NCI-H2081 (cell line): ENCODE data around the gene ELAPOR1.
A peak's percentile ranks its signal among the peaks of the same experiment; 100 is the strongest.

Source experiments
- DNase-seq, 2 experiments: peaks; one replicate each; lab custom pipeline; 2025; lab: John Stamatoyannopoulos, UW

Gene ELAPOR1

GRCh38 chr1:109099938-109100773 is 13.8 kb upstream of the ELAPOR1 start:
- peak; percentile 94 to 95 for DNase-seq

DNA sequence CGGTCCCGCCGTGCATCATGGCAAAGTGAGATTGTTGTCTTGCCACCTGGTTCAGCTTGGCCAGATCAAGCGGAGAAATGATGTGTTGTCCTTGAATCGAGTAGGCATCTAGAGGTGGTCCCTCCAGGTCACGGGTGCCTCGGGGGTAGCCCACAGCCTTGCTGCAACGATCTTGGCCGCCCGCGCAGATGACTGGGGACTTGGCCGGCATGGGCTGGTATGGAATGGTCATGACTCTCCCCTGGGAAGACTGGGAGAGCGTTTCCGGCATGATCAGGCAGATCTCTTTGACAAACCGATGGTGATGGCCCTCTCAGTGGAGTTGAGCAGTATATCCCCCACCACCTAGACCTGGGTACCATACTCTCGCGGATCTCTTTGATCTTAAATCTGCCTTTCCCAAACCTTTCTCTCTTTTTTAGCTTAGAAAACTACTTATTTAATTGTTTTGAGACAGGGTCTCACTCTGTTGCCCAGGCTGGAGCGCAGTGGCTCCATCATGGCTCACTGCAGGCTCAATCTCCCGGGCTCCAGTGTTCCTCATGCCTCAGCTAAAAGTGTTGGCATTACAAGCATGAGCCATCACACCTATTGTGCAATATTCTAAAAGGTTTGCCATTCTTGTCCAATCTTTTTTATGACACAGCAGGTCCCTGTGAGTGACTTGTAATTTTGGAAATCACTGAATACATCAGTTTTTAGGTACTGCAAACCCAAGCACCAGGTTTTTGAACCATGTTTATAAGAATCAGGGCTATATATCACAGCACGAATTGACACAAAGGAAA is 9.4 kb upstream of the ELAPOR1 start:
- DNase-seq, result no peak

DNA sequence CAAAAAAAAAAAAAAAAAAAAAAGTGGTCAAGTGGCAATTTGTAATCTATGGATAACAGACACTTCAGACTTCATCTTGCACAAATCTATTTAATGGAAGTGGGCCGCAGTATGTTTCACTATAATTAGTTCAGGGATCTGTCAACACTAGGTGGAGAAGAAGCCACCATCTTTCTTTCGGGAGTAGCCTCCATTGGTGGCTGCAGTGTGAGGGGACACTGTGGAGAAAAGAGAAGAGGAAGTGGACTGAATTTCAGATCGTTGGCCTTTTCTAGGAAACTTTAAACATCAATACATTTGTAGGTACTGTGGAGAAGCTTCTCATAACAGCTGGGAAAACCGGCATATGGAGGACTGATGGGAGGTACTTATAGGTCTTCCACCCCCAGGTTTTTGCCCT is 8.0 kb upstream of the ELAPOR1 start:
- no peak for DNase-seq

DNA sequence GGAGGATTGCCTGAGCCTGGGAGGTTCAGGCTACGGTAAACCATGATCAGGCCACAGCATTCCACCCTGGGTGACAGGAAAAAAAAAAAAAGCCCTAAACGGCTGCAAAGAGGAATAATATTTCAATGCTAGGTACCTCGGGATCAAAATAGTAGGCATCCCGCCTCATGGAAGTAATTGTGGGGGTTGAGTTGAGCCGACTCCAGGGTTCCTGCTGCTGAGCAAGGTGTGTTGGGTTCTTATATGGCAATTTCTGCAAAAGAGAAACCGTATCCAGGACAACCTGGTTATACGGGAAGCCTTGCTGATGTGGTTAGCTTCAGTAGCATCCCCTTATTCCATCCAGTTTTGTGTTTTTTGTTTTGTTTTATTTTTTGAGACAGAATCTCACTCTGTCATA is 6.1 kb upstream of the ELAPOR1 start:
- no peak for DNase-seq

DNA sequence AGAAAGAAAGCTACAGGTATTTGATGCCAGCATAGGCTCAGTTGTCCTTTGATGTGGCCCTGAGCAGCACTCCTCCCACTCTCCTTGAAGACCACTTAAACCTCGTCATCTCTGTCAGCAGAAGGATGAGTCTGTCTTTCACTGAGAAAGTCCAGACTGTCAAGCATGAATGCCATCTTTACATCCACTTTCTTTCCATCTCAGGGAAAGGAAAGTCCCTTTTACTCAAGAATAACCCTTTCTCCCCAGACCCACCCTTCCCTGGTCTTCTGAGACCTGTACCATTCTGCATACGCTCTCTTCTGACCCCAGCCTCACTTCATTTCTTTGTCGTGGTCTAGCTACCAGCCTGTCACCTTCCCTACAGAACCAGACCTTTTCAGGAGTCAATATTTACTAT is 4.0 kb upstream of the ELAPOR1 start:
- no peak for DNase-seq

DNA sequence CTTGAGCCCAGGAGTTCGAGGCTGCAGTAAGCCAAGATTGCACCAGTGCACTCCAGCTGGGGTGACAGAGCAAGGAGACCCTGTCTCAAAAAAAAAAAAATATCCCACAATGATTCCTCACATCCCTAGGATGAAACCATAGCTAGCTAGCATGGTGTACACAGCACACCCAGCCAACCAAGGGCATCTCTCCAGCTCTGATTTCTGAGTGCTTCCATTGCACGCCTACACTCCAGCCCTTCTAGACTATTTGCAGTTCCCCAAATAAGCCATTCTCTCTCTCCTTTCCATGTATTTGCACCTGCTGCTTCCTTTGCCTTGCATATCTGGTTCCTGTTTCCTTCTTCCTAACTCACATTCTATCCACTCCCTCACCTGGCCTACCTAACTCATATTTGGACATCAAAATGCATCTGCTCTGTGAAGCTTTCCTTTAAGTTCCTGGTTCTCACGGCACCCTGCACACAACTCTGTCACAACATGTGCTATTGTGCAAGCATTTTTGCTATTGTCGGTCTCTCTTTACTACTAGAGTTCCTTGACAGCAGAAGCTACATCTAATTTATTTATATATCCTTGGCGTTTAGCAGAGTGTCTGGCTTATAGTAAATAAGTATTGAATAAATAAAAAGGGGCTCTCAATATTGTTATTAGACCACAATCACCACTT is 2.4 kb upstream of the ELAPOR1 start:
- no peak for DNase-seq

- no peak for DNase-seq
These were observed 1.8 kb upstream of the ELAPOR1 start for GRCh38 chr1:109112056-109112651.

- peak; percentile 84 to 88 for DNase-seq
These were observed 1.1 kb upstream of the ELAPOR1 start for GRCh38 chr1:109112652-109113285.

DNA sequence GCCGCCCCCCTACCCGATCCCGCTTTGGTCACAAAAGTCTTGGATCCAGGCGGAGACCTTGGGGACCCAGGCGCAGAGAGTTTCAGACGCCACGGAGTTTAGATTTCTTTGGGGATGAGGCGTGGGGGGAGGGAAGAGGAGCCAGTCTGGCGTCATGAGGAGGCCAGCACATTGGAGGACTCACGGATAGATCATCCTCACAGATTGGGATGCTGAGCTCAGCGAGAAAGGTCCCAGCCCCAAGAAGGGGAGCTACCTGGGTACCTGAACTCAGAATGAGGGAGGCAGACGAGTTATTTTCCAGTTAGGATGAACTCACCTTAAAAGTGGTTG is 393 bp downstream of the ELAPOR1 start:
- DNase-seq, result no peak

DNA sequence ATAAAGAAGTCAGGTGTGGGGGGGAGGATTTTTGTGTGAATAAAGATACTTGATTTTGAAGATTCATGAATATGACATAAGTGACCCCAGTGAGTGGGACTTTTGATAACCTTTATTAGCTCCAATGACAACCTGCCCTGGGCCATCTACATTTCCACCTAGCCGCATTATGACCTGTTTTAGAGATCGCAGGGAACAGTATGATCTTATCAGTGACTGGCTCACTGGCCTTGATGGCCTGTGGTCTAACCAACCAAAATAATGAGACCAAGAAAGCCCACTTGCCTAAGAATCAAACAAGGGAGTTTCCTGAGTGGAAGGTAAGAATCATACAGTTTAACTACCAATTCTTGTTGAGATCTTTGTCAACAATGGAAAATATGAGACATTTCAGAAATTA is 1.8 kb downstream of the ELAPOR1 start:
- DNase-seq, result no peak

- peak; percentile 54 to 85 for DNase-seq
These were observed 2.4 kb downstream of the ELAPOR1 start for GRCh38 chr1:109116286-109116685.

DNA sequence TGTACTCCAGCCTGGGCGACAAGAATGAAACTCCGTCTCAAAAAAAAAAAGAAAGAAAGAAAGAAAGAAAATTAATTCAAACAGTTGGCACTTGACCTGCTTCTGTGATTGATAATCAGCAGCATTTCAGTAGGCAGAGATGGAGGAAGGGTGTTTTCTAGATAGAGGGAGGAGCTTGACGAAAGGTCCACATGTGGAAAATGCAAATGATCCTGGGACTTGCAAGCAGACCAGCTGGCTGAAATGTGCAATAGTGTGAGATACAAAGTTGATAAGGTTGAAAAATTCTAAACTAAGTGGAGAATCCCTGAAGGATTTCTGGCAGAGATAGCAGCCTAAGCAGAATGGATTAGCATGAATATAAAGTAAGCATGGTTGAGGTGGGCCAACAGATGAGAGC is 4.2 kb downstream of the ELAPOR1 start:
- DNase-seq, result no peak

DNA sequence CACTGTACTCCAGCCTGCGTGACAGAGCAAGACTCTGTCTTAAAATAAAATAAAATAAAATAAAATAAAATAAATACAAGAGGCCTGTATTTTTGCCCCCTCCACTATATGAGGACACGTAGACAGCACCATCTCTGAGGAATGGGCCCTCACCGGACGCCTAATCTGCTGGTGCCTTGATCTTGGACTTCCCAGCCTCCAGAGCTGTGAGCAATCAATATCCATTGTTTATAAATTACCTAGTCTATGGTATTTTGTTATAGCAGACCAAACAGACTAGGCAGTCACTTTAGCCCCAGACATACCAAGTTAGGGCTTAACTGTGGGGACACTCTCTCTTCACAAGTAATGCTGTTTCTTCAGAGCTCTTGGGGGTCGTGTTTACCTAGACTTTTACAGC is 6.4 kb downstream of the ELAPOR1 start:
- no peak for DNase-seq

- DNase-seq, result no peak
These were observed 17.1 kb downstream of the ELAPOR1 start for GRCh38 chr1:109131059-109131458.

DNA sequence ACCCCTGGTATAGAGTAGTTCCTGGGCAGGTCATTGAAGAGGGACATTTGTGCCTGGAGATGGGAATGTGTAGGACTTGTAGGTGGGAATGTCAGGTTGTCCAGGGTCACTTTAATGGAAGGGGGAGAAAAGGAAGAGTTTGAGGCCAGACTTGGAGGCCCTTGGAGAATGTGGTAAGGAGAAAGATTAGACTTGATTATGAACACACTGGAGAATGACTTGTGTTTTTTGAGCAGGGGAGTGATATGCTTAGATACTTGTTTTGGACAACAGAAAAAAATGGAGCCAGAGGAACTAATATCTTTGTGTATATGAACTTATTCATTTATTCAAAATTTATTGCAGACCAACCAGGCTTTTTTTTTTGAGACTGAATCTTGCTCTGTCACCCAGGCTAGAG is 17.9 kb downstream of the ELAPOR1 start:
- no peak for DNase-seq

GRCh38 chr1:109133002-109133706 is 19.2 kb downstream of the ELAPOR1 start:
- DNase-seq, result no peak

DNA sequence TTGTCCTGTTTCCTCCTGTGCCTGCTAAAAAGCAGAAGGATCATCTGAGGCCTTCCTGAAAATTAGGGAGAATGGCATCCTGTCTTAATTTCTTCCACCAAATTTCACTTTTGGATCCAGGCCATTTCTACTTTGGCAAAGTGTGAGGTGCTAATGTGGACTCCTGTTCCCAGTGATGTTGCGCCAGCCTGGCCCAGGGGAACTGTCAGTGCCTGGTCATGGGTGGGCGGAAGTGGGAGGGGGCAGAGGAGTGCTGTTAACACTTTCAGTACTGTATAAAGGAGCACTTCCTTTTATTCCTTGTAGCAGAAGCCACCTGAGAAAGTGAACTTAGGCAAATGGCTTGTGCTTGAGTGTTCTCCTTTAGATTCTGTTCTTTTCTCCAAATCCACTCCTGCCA is 19.9 kb downstream of the ELAPOR1 start:
- DNase-seq, result peak in 1 of 2 experiments; percentile 49

DNA sequence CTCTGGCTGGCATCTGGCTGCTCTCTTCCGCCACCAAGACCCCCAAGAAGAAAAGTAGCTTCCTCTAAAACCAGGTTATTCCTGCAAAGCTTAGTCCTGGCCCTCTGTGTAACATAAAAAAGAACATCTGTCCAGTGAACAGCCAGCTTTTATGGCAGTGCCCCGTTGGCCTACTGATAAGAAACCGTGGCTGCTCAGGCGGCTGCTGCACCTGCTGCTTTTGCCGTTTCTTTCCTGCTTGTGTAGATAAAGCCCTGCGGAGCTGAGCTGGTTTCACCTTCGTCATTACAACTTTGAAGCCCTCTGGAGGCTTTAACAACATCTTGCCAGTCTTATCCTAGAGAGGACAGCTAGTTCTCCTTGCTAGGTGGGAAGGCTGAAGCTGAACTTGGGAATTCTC is 20.5 kb downstream of the ELAPOR1 start:
- no peak for DNase-seq

DNA sequence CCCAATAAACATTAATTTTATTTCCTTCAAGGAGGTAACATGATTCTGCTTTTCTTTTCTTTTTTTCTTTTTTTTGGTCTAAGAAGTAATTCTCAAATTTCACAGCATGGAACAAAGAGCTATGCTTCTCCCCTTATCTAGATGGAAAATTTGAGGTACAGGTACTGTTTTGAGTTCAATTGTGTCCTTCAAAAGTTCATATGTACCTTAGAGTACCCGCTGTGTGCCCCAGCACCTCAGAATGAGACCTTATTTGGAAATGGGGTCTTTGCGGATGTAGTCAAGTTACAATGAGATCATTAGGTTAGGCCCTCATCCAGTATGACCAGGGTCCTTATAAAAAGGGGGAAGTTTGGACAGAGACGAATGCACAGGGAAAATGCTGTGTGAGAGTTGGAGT is 22.0 kb downstream of the ELAPOR1 start:
- DNase-seq, result no peak

- DNase-seq, result no peak
These were observed 22.9 kb downstream of the ELAPOR1 start for GRCh38 chr1:109136766-109137165.

- no peak for DNase-seq
These were observed 24.0 kb downstream of the ELAPOR1 start for GRCh38 chr1:109137958-109138357.
